HG03342 (cell line): ENCODE measurements around the gene SLAMF9.
"Not testable (repeated sequence)": the region's sequence is repeated elsewhere in the genome, so short reads cannot be mapped to it uniquely, and the experiment has no call there.

Experiments used
- ATAC-seq: cut with Tn5 transposase; IDR thresholded peaks from one replicate; pipeline ENCODE4 v1.9.1; 2021; ENCODE audit warnings: mild to moderate bottlenecking, moderate library complexity; ENCODE audit not compliant: unreplicated experiment

SLAMF9 gene

DNA sequence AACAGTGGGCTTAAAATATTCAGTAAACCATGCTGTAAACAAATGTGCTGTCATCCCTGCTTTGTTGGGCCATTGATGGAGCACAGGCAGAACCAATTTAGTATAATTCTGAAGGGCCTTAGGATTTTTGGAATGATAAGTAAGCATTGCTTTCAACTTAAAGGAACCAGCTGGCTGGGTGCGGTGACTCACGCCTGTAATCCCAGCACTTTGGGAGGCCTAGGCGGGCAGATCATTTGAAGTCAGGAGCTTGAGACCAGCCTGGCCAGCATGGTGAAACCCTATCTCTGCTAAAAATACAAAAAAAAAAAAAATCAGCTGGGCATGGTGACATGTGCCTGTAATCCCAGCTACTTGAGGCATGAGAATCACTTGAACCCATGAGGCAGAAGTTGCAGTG, 50.0 kb downstream of the SLAMF9 start:
- not testable (repeated sequence) for ATAC-seq

DNA sequence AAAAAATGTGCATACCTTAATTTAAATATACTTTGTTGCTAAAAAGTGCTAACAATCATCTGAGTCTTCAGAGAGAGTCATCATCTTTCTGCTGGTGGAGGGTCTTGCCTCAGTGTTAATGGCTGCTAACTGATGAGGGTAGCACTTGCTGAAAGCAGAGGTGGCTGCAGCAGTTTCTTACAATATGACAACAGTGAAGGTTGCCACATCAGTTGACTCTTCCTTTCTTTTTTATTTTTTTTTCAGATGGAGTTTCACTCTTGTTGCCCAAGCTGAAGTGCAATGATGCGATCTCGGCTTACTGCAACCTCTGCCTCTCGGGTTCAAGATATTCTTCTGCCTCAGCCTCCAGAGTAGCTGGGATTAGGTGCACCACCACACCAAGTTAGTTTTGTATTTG, 51.5 kb downstream of the SLAMF9 start:
- ATAC-seq: no peak
